Middle frontal gyrus (tissue), 1 donor: ENCODE measurements around the gene KLK2.
"Not testable (repeated sequence)": the region's sequence is repeated elsewhere in the genome, so short reads cannot be mapped to it uniquely, and the experiment has no call there.

Experiments
- DNase-seq: peaks from one replicate; pipeline ENCODE4 v3.0.0-alpha.2; 2015; ENCODE audit warnings: low spot score; ENCODE audit errors: extremely low spot score

Gene KLK2

GRCh38 chr19:50893047-50893736, 20.0 kb downstream of the KLK2 start:
- DNase-seq: no peak

- no peak for DNase-seq
These were observed 21.5 kb downstream of the KLK2 start for GRCh38 chr19:50894478-50895356.

GRCh38 chr19:50896089-50896590, 22.9 kb downstream of the KLK2 start:
- not testable (repeated sequence) for DNase-seq

- no peak for DNase-seq
These were observed 23.5 kb downstream of the KLK2 start for GRCh38 chr19:50896591-50897190.

- no peak for DNase-seq
These were observed 24.0 kb downstream of the KLK2 start for GRCh38 chr19:50897191-50897607.

- DNase-seq: no peak
These were observed 24.4 kb downstream of the KLK2 start for GRCh38 chr19:50897612-50898011.

- DNase-seq: no peak
These were observed 24.8 kb downstream of the KLK2 start for GRCh38 chr19:50898018-50898417.

GRCh38 chr19:50899569-50899968, 26.3 kb downstream of the KLK2 start:
- no peak for DNase-seq

- no peak for DNase-seq
These were observed 29.4 kb downstream of the KLK2 start for GRCh38 chr19:50902640-50903039.

- no peak for DNase-seq
These were observed 33.0 kb downstream of the KLK2 start for GRCh38 chr19:50906217-50906616.

GRCh38 chr19:50908336-50908735, 35.1 kb downstream of the KLK2 start:
- no peak for DNase-seq

- no peak for DNase-seq
These were observed 36.2 kb downstream of the KLK2 start for GRCh38 chr19:50909240-50910070.

GRCh38 chr19:50910722-50911121, 37.5 kb downstream of the KLK2 start:
- no peak for DNase-seq

- DNase-seq: no peak
These were observed 38.2 kb downstream of the KLK2 start, which contains the start of gene KLK4 for GRCh38 chr19:50911206-50912101. Gene KLK4 (minus strand): TSS chr19:50911395. CDS start chr19:50910738, 657 bp downstream.

- no peak for DNase-seq
These were observed 38.9 kb downstream of the KLK2 start for GRCh38 chr19:50912102-50912599.

GRCh38 chr19:50912727-50913716, 39.8 kb downstream of the KLK2 start:
- no peak for DNase-seq

- no peak for DNase-seq
These were observed 42.8 kb downstream of the KLK2 start for GRCh38 chr19:50916069-50916468.
